ENCODE measurements around the gene RBP3.

Gene RBP3

GRCh38 chr10:47358457-47358856, 10.3 kb downstream of the RBP3 start:
- DNase-seq (ENCODE audit: low read depth in 1 of 2, low spot score in 1 of 2): no peak
- TF ChIP-seq SPI1 (IDR thresholded peaks at IDR 0.05; ENCODE audit: borderline replicate concordance, low read depth): no peak
- TF ChIP-seq POLR2AphosphoS5 (IDR thresholded peaks at IDR 0.05; ENCODE audit: low read depth): no peak
- TF ChIP-seq, protein P1, sequence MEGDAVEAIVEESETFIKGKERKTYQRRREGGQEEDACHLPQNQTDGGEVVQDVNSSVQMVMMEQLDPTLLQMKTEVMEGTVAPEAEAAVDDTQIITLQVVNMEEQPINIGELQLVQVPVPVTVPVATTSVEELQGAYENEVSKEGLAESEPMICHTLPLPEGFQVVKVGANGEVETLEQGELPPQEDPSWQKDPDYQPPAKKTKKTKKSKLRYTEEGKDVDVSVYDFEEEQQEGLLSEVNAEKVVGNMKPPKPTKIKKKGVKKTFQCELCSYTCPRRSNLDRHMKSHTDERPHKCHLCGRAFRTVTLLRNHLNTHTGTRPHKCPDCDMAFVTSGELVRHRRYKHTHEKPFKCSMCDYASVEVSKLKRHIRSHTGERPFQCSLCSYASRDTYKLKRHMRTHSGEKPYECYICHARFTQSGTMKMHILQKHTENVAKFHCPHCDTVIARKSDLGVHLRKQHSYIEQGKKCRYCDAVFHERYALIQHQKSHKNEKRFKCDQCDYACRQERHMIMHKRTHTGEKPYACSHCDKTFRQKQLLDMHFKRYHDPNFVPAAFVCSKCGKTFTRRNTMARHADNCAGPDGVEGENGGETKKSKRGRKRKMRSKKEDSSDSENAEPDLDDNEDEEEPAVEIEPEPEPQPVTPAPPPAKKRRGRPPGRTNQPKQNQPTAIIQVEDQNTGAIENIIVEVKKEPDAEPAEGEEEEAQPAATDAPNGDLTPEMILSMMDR (IDR thresholded peaks at IDR 0.05; ENCODE audit: insufficient read depth, low read length): no peak
- TF ChIP-seq, protein P2, sequence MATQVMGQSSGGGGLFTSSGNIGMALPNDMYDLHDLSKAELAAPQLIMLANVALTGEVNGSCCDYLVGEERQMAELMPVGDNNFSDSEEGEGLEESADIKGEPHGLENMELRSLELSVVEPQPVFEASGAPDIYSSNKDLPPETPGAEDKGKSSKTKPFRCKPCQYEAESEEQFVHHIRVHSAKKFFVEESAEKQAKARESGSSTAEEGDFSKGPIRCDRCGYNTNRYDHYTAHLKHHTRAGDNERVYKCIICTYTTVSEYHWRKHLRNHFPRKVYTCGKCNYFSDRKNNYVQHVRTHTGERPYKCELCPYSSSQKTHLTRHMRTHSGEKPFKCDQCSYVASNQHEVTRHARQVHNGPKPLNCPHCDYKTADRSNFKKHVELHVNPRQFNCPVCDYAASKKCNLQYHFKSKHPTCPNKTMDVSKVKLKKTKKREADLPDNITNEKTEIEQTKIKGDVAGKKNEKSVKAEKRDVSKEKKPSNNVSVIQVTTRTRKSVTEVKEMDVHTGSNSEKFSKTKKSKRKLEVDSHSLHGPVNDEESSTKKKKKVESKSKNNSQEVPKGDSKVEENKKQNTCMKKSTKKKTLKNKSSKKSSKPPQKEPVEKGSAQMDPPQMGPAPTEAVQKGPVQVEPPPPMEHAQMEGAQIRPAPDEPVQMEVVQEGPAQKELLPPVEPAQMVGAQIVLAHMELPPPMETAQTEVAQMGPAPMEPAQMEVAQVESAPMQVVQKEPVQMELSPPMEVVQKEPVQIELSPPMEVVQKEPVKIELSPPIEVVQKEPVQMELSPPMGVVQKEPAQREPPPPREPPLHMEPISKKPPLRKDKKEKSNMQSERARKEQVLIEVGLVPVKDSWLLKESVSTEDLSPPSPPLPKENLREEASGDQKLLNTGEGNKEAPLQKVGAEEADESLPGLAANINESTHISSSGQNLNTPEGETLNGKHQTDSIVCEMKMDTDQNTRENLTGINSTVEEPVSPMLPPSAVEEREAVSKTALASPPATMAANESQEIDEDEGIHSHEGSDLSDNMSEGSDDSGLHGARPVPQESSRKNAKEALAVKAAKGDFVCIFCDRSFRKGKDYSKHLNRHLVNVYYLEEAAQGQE (IDR thresholded peaks at IDR 0.05; ENCODE audit: insufficient replicate concordance, low read depth): no peak
- TF ChIP-seq GABPA (IDR thresholded peaks at IDR 0.05; ENCODE audit: low read depth): no peak
- Histone ChIP-seq H3K27me3 (ENCODE audit: insufficient read depth, poor library complexity, severe bottlenecking) (no peaks in the 10 kb centered on the region), H3K4me3 (replicated peaks; ENCODE audit: insufficient read depth, low read length) (no peak overlapping the region), H3K27ac (replicated peaks) (no peak overlapping the region)

- Histone ChIP-seq H3K27ac (replicated peaks) (no peak overlapping the region), H3K4me3 (replicated peaks; ENCODE audit: insufficient read depth, low read length) (no peak overlapping the region), H3K27me3 (ENCODE audit: insufficient read depth, poor library complexity, severe bottlenecking) (no peaks in the 10 kb centered on the region)
- DNase-seq (ENCODE audit: low read depth in 1 of 2, low spot score in 1 of 2): no peak
- TF ChIP-seq SPI1 (IDR thresholded peaks at IDR 0.05; ENCODE audit: borderline replicate concordance, low read depth): no peak
- TF ChIP-seq, protein P1 (IDR thresholded peaks at IDR 0.05; ENCODE audit: insufficient read depth, low read length): no peak
- TF ChIP-seq, protein P2 (IDR thresholded peaks at IDR 0.05; ENCODE audit: insufficient replicate concordance, low read depth): no peak
- TF ChIP-seq GABPA (IDR thresholded peaks at IDR 0.05; ENCODE audit: low read depth): no peak
- no peak for TF ChIP-seq POLR2AphosphoS5 (IDR thresholded peaks at IDR 0.05; ENCODE audit: low read depth)
These were observed 10.9 kb downstream of the RBP3 start for GRCh38 chr10:47359101-47359500.

- DNase-seq (ENCODE audit: low read depth in 1 of 2, low spot score in 1 of 2): no peak
- no peak overlapping the region for H3K27ac ChIP-seq (replicated peaks)
- H3K4me3 ChIP-seq (replicated peaks; ENCODE audit: insufficient read depth, low read length): no peak overlapping the region
- no peaks in the 10 kb centered on the region for H3K27me3 ChIP-seq (ENCODE audit: insufficient read depth, poor library complexity, severe bottlenecking)
- no peak for TF ChIP-seq POLR2AphosphoS5 (IDR thresholded peaks at IDR 0.05; ENCODE audit: low read depth)
- TF ChIP-seq, protein P2 (IDR thresholded peaks at IDR 0.05; ENCODE audit: insufficient replicate concordance, low read depth): no peak
- TF ChIP-seq GABPA (IDR thresholded peaks at IDR 0.05; ENCODE audit: low read depth): no peak
These were observed 11.7 kb downstream of the RBP3 start for GRCh38 chr10:47359626-47360418.
